HG03342 (cell line): Measurements from ENCODE around the gene ZNF486.
"Not testable (repeated sequence)": the region's sequence is repeated elsewhere in the genome, so short reads cannot be mapped to it uniquely, and the experiment has no call there.

ENCODE experiments used
- ATAC-seq: cut with Tn5 transposase; IDR thresholded peaks from one replicate; pipeline ENCODE4 v1.9.1; 2021; ENCODE audit warnings: mild to moderate bottlenecking, moderate library complexity; ENCODE audit not compliant: unreplicated experiment

The ZNF486 gene

DNA sequence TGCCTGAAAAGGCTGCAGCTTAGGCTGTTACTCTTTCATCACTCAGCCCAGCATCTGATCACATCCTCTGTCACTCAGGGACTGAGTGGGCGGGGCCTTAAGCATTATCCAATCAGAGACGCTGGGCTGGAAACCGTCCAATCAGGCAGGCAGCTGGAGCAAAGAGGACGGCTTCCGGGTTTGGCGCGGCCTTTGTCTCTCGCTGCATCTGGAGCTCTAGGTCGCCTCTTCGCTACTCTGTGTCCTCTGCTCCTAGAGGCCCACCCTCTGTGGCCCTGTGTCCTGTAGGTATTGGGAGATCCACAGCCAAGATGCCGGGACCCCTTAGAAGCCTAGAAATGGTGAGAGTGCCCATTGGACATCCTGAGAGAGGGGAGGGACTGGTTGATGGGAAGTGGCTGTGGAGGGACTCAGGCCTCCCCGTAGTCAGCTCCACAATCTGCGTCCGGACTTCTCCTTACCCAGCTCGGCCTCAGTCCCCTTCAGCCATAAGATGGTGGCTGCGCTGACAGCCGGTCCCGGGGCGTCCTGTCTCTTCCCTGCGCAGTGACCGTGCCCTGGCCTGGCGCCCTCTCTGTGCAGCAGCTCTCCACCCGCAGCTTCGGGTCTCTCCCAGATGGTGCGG is at the start of gene ZNF486:
Gene ZNF486 (plus strand): TSS at position 195 of the 625 bp plus-strand sequence. CDS start 117 bp downstream, at position 312.
- peak; percentile 95 for ATAC-seq

DNA sequence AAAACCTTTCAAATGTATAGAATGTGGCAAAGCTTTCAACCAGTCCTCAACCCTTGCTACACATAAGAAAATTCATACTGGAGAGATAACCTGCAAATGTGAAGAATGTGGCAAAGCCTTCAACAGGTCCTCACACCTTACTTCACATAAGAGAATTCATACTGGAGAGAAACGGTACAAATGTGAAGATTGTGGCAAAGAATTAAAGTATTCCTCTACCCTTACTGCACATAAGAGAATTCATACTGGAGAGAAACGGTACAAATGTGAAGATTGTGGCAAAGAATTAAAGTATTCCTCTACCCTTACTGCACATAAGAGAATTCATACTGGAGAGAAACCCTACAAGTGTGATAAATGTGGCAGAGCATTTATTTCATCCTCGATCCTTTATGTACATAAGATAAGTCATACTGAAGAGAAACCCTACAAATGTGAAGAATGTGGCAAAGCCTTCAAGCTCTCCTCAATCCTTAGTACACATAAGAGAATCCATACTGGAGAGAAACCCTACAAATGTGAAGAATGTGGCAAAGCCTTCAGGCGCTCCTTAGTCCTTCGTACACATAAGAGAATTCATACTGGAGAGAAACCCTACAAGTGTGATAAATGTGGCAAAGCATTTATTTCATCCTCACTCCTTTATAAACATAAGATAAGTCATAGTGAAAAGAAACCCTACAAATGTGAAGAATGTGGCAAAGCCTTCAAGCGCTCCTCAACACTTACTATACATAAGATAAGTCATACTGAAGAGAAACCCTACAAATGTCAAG is 48.8 kb upstream of the ZNF486 start:
- not testable (repeated sequence) for ATAC-seq

DNA sequence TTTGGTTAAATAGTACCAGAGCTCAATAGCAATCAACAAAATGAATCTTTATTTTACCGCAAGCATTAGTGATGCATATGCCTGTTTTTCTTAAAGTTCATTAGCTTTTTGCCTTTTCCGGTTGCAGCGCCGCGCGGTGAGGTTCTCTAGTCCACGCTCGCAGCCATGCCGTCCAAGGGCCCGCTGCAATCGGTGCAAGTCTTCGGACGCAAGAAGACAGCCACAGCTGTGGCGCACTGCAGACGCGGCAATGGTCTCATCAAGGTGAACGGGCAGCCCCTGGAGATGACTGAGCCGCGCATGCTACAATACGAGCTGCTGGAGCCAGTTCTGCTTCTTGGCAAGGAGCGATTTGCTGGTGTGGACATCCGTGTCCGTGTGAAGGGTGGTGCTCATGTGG is 42.1 kb upstream of the ZNF486 start:
- ATAC-seq: no peak

DNA sequence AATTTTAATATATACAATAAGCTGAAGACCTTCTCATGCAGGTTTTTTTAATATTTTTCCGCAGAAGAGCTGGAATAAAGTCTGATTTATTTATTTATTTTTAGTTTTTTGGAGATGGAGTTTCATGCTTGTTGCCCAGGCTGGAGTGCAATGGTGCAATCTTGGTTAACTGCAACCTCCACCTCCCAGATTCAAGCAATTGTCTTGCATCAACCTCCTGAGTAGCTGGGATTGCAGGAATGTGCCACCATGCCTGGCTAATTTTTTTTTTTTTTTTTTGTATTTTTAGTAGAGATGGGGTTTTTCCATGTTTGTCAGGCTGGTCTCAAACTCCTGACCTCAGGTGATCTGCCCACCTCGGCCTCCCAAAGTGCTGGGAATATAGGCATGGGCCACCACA is 34.1 kb upstream of the ZNF486 start:
- not testable (repeated sequence) for ATAC-seq

- ATAC-seq: not testable (repeated sequence)
Observed at GRCh38 chr19:20137714-20138113, 29.3 kb upstream of the ZNF486 start.

DNA sequence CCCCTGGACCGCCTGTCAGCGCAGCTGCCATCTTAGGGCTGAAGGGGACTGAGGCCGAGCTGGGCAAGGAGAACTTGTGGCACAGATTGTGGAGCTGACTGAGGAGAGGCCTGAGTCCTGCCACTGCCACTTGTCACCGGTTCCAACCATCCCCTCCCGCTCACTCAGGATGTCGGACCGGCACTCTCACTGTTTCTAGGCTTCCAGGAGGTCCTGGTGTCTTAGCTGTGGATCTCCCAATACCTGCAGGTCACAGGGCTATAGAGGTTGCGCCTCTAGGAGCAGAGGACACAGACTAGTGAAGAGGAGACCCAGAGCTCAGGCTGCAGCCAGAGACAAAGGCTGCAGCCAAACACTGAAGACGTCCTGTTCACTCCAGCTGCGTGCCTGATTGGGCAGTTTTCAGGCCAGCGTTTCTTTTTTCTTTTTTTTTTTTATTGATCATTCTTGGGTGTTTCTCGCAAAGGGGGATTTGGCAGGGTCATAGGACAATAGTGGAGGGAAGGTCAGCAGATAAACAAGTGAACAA is 15.3 kb upstream of the ZNF486 start:
- ATAC-seq: no peak

DNA sequence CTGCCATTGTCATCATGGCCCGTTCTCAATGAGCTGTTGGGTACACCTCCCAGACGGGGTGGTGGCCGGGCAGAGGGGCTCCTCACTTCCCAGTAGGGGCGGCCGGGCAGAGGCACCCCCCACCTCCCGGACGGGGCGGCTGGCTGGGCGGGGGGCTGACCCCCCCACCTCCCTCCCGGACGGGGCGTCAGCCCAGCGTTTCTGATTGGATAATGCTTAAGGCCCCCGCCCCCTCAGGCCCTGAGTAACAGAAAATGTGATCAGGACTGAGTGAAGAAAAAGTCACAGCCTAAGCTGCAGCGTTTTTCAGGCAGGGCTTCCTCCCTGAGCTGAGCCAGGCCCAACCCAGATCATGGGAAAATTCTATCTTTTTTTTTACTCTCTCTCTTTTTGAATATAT is 14.5 kb upstream of the ZNF486 start:
- not testable (repeated sequence) for ATAC-seq

- no peak for ATAC-seq
Observed at GRCh38 chr19:20153281-20153680, 13.7 kb upstream of the ZNF486 start.

- no peak for ATAC-seq
Observed at GRCh38 chr19:20154636-20155035, 12.4 kb upstream of the ZNF486 start.

DNA sequence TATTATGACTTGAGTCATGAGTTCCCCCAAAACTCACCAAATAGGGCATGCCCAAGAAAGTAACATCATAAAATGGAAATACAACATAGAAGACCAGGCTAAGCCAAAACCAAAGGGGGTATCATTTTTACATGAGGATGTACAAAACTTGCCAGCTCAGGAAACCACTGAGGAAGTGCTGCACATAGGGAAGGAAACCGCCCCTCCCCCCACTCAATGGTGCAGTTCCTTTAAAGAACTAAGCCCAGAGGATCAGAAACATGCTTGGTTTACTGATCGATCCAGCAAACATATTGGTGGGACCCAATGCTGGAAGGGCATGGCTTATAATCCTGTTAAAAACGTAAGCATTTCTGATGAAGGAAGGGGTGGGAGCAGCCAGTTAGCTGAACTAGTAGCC is 4.2 kb upstream of the ZNF486 start:
- no peak for ATAC-seq

GRCh38 chr19:20164456-20164855 is 2.6 kb upstream of the ZNF486 start:
- ATAC-seq: no peak

- no peak for ATAC-seq
Observed at GRCh38 chr19:20165971-20166592, 932 bp upstream of the ZNF486 start.

DNA sequence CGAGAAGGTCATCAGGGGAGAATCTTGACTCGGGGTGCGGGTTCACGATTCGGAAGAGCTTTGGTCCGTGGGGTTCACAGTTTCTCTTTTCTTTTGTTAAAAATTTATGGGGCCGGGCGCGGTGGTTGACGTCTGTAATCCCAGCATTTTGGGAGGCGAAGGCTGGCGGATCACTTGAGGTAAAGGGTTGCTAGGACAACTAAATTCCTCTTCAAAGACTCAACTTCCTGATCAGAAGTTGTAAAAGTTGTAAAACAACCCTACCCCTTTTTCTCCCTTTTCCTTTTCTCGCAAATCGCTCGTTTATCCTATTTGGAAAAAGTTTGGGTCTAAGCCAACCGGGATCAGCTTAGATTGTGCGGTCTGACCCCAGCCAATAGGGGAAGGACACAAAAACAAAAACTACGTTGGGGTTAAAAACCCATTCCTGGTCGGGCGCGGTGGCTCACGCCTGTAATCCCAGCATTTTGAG is 673 bp downstream of the ZNF486 start:
- no peak for ATAC-seq

- ATAC-seq: no peak
Observed at GRCh38 chr19:20171285-20171684, 4.3 kb downstream of the ZNF486 start.

GRCh38 chr19:20175848-20176247 is 8.8 kb downstream of the ZNF486 start:
- not testable (repeated sequence) for ATAC-seq

DNA sequence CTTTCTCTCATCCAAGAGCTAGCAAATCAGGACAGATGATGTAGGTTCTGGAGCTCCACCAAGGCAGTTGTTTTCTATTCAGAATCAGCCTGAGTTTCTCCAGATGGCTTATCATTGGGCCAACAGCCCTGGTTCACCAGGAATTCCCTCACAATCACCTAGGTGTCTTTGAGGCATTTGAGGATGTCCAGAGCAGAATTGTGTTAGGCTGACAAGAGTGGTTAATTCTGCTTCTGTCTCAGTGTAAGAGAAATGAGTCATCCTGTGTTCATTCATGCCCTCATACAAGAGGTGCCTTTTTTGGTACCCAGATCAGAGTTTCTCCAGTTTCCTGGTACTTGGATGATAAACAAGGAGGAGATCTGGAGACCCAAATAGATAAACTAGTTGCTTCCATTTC is 12.9 kb downstream of the ZNF486 start:
- not testable (repeated sequence) for ATAC-seq

DNA sequence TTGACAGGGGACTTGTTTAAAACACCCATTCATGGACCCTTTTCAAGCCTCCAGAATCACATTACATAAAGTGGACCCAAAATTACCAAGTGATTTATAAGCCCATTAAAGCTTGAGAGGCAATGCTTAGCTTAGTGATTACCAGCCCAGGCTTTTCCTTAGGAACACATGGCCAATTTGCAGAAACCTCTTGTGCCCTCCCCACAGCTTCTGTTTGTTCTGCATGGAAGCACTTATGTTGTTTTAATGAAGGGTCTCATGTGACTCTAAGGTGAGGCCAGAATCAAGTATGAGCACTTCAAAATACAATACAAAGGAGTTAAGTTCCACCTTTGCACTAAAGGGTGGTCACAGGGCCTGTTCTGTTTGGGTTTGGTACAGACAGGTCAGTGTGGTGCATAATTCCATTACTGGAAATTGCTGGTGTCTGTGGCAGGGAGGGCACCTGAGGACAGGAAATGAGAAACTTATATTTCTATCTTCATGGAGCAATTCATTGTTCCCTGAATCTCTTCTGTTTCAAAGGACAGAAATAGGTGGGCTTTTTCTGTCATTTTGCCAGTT is 15.3 kb downstream of the ZNF486 start:
- ATAC-seq: no peak

DNA sequence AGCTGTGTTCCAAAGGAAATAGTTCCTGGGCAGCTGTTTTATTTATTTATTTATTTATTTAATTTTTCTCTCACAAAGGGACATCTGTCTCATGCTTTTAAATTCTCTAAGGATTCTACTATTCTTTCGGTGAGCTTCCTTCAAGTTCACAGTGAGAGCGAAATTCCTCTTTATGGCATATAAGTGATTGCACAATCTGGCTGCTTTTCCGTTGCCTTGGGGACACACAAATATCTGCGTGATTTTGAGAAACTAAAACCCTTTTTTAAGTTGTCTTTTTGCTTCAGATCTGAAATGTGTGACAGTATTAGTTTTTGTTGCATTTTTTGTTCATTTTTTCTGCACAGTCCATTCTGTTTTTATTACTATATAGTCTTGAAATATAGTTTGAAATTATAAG is 19.2 kb downstream of the ZNF486 start:
- no peak for ATAC-seq

DNA sequence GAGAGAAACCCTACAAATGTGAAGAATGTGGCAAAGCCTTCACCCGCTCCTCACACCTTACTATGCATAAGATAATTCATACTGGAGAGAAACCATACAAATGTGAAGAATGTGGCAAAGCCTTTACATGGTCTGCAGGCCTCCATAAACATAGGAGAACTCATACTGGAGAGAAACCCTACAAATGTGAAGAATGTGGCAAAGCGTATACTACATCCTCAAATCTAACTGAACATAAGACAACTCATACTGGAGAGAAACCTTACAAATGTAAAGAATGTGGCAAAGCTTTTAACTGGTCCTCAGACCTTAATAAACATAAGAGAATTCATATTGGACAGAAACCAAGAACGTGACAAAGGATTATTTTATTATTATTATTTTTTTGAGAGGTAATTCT is 30.7 kb downstream of the ZNF486 start:
- ATAC-seq: no peak

- no peak for ATAC-seq
Observed at GRCh38 chr19:20209051-20209450, 42.0 kb downstream of the ZNF486 start.

GRCh38 chr19:20214366-20214765 is 47.4 kb downstream of the ZNF486 start:
- ATAC-seq: not testable (repeated sequence)
